A673 (cell line): Measurements from ENCODE around the gene ABCA13.

Experiments
- EZH2 ChIP-seq: fragments of 200-600 bp; sonication (generic); IDR thresholded peaks from 2 replicates; pipeline ENCODE4 v1.6.1; 2017; ENCODE audit warnings: borderline replicate concordance, low read depth, mild to moderate bottlenecking, mixed read lengths, antibody characterized with exemption, low read length; ENCODE audit not compliant: poor library complexity, severe bottlenecking
- TF ChIP-seq, protein P1 (sequence below): fragments of 300-800, 200-600 bp; sonication (generic); conservative IDR thresholded peaks from 2 replicates; pipeline ENCODE4 v1.5.1; 2017; ENCODE audit warnings: low read depth, mild to moderate bottlenecking, antibody characterized with exemption, low read length, moderate library complexity, mixed read lengths

DNA sequence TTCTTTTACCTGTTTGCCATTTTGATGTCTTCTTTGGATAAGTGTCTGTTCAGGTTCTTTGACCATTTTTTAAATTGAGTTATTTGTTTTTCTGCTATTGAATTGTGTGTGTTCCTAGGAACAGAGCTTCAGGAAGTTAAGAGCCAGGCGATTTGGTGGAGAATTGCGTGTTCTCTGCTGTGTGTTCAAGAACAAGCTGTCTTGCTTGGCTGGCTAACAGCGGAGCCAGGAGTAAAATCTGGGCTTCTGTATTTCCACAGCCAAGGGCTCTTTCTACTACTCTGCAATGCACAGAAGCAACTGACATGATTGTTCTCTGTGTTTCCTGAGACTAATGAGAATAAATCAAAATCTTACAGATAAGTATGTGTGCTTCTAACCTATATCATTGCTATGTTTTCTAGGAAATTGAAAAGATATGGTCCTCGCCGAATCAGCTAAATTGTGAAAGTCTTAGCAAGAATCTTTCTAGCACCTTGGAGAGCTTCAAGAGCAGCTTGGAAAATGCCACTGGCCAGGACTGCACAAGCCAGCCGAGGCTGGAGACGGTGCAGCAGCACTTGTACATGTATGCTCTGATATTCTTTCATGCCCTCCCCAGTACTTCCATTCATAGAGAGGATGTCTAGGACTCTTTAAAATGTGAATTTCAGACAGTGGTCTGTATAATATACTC lies 124.2 kb downstream of the ABCA13 start:
- TF ChIP-seq, protein P1, sequence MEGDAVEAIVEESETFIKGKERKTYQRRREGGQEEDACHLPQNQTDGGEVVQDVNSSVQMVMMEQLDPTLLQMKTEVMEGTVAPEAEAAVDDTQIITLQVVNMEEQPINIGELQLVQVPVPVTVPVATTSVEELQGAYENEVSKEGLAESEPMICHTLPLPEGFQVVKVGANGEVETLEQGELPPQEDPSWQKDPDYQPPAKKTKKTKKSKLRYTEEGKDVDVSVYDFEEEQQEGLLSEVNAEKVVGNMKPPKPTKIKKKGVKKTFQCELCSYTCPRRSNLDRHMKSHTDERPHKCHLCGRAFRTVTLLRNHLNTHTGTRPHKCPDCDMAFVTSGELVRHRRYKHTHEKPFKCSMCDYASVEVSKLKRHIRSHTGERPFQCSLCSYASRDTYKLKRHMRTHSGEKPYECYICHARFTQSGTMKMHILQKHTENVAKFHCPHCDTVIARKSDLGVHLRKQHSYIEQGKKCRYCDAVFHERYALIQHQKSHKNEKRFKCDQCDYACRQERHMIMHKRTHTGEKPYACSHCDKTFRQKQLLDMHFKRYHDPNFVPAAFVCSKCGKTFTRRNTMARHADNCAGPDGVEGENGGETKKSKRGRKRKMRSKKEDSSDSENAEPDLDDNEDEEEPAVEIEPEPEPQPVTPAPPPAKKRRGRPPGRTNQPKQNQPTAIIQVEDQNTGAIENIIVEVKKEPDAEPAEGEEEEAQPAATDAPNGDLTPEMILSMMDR = no peak
- TF ChIP-seq EZH2 = no peak
